ENCODE measurements around the gene KLHL17.

DNA sequence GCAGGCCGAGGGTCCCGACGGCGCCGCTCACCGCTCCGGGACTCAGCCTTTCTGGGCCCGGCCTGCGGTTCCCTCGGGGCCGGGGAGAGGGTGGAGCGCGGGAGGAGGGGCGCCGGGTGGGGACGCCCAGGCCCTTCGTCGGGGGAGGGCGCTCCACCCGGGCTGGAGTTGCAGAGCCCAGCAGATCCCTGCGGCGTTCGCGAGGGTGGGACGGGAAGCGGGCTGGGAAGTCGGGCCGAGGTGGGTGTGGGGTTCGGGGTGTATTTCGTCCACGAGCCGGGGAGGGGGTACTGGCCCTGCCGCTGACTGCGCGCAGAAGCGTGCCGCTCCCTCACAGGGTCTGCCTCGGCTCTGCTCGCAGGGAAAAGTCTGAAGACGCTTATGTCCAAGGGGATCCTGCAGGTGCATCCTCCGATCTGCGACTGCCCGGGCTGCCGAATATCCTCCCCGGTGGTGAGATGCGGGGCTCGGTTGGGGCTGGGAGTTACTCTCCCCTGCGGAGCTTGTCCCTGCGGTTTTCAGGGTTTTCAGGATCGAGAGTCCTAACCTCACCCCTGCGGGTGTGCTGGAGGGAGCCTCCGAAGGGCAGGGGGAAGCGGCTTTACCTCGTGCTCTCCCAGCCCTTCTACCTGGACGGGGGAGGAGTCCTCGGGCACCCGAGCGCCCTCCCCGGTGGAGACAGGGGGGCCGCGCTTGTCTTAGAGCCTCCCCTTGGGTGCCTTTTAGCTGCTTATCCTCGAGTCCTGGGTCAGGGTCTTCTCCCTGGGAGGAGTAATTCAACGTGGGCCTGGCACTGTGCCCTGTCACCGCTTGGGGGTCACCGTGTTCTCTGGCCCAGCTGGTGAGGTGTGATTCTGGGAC, 34.6 kb upstream of the KLHL17 start:
- TF ChIP-seq RAD21 (IDR thresholded peaks at IDR 0.05) (no peak), GABPA (IDR thresholded peaks at IDR 0.05 in 1 of 2, conservative IDR thresholded peaks at IDR 0.05 in 1 of 2) (no peak), CTCF (IDR thresholded peaks at IDR 0.05; ENCODE audit: low read depth, low read length, missing input control) (no peak)
